HCT116 (cell line): ENCODE measurements around the gene LRFN3. TPM values are rescaled to one million over a fixed set of nuclear protein-coding genes. Genes with fewer than 3 reads are reported as not detected.

Experiments
- ATAC-seq: fragments of 200-7000 bp; cut with Tn5 transposase; 2 replicates; pipeline ENCODE4 v1.9.1; 2020; ENCODE audit warnings: mild to moderate bottlenecking, moderate library complexity
- BruUV-seq: library from RNA; stranded (reverse); fragments of 400-500 nt; replicated peaks from 2 replicates; lab custom pipeline; 2021; lab: Mats Ljungman, UMichigan
- CTCF ChIA-PET: fragments of 300-600 bp; sonication (Branson Sonifier 250); formaldehyde crosslinking; loops from one replicate; lab custom pipeline; 2021; ENCODE audit warnings: antibody characterized with exemption; lab: Charles Lee
- POLR2A ChIA-PET: fragments of 300-600, 350-600 bp; sonication (Branson Sonifier 250); formaldehyde crosslinking; loops from one replicate; lab custom pipeline; 2021; ENCODE audit warnings: antibody characterized with exemption; lab: Charles Lee
- RAD21 ChIA-PET, 2 experiments: fragments of 300-600 bp; sonication (Branson Sonifier 250); formaldehyde crosslinking; loops; one replicate each; lab custom pipeline; 2023; ENCODE audit warnings: low total read pairs in 2 of 2; ENCODE audit not compliant: uncharacterized antibody in 2 of 2, unreplicated experiment in 2 of 2, low non-redundant PET in 1 of 2; lab: Charles Lee
- DNase-seq: peaks from one replicate; pipeline ENCODE4 v3.0.0-alpha.2; 2010; ENCODE audit warnings: low read depth, low spot score
- H2AFZ ChIP-seq: fragments of 200-600 bp; shearing (Covaris generic), sonication (generic); 2 replicates; pipeline ENCODE4 v1.6.1; 2017; ENCODE audit warnings: low read depth, mixed run types, mixed read lengths, antibody characterized with exemption, low read length; ENCODE audit not compliant: poor library complexity, severe bottlenecking
- H3K27ac ChIP-seq: 2 replicates; pipeline ENCODE4 v1.5.1; 2012; ENCODE audit warnings: low read depth, low read length
- H3K27me3 ChIP-seq: fragments of 200-600 bp; sonication (generic); 2 replicates; pipeline ENCODE4 v1.6.1; 2016; ENCODE audit warnings: mixed run types, low read length, mixed read lengths; ENCODE audit not compliant: insufficient read depth
- H3K36me3 ChIP-seq, 2 experiments: fragments of 200-500 bp in 1 of 2; fragments of 200-600 bp in 1 of 2; sonication (Bioruptor generic) in 1 of 2; sonication (generic) in 1 of 2; 2 replicates each; pipeline versions ENCODE4 v1.5.1 to v1.6.1; 2014 to 2016; ENCODE audit warnings: low read length in 2 of 2, inconsistent platforms in 1 of 2, mixed read lengths in 1 of 2, mixed run types in 1 of 2; ENCODE audit not compliant: insufficient read depth in 2 of 2, control insufficient read depth in 1 of 2
- H3K4me1 ChIP-seq, 2 experiments: fragments of 200-600 bp in 1 of 2; sonication (generic) in 1 of 2; 2 replicates each; pipeline versions ENCODE4 v1.5.1 to v1.6.1; 2012 to 2017; ENCODE audit warnings: low read length in 2 of 2, inconsistent platforms in 1 of 2, mild to moderate bottlenecking in 1 of 2, mixed read lengths in 1 of 2, mixed run types in 1 of 2, moderate library complexity in 1 of 2; ENCODE audit not compliant: insufficient read depth in 2 of 2, control insufficient read depth in 1 of 2
- H3K4me2 ChIP-seq: fragments of 200-600 bp; sonication (generic); 2 replicates; pipeline ENCODE4 v1.6.1; 2017; ENCODE audit warnings: mixed run types, low read length, mixed read lengths
- H3K4me3 ChIP-seq, 2 experiments: fragments of 200-600 bp in 1 of 2; sonication (generic) in 1 of 2; replicated peaks in 1 of 2; 2 replicates each; pipeline ENCODE4 v1.5.1; 2011 to 2016; ENCODE audit warnings: low read length in 2 of 2, control low read depth in 1 of 2, low read depth in 1 of 2, mild to moderate bottlenecking in 1 of 2, mixed read lengths in 1 of 2, mixed run types in 1 of 2
- H3K79me2 ChIP-seq: fragments of 200-600 bp; sonication (generic); 2 replicates; pipeline ENCODE4 v1.6.1; 2017; ENCODE audit warnings: mild to moderate bottlenecking, mixed run types, low read length, moderate library complexity, mixed read lengths; ENCODE audit not compliant: insufficient read depth
- H3K9ac ChIP-seq: fragments of 200-600 bp; sonication (generic); 2 replicates; pipeline ENCODE4 v1.6.1; 2016; ENCODE audit warnings: low read length, mixed read lengths
- H3K9me2 ChIP-seq: fragments of 200-600 bp; sonication (generic), shearing (Covaris generic); 2 replicates; pipeline ENCODE4 v1.6.1; 2017; ENCODE audit warnings: mixed run types, mild to moderate bottlenecking, moderate library complexity; ENCODE audit not compliant: insufficient read depth
- H3K9me3 ChIP-seq, 2 experiments: fragments of 200-500 bp in 1 of 2; fragments of 200-600 bp in 1 of 2; sonication (Bioruptor generic) in 1 of 2; sonication (generic) in 1 of 2; 2 replicates each; pipeline ENCODE4 v1.6.1; 2014 to 2017; ENCODE audit warnings: low read length in 2 of 2, mixed read lengths in 2 of 2, inconsistent platforms in 1 of 2, low read depth in 1 of 2, mild to moderate bottlenecking in 1 of 2, mixed run types in 1 of 2, moderate library complexity in 1 of 2; ENCODE audit not compliant: control insufficient read depth in 1 of 2, insufficient read depth in 1 of 2
- H4K20me1 ChIP-seq: fragments of 200-600 bp; sonication (generic), shearing (Covaris generic); 2 replicates; pipeline ENCODE4 v1.6.1; 2017; ENCODE audit warnings: mixed run types, mild to moderate bottlenecking, moderate library complexity; ENCODE audit not compliant: insufficient read depth
- ATF3 ChIP-seq: IDR thresholded peaks from 2 replicates; pipeline ENCODE4 v1.6.1; 2012
- CBX3 ChIP-seq: IDR thresholded peaks from 2 replicates; pipeline ENCODE4 v1.6.1; 2012; ENCODE audit warnings: low read depth
- CEBPB ChIP-seq: IDR thresholded peaks from 2 replicates; pipeline ENCODE4 v1.6.1; 2012; ENCODE audit warnings: low read depth
- EGR1 ChIP-seq: IDR thresholded peaks from 2 replicates; pipeline ENCODE4 v1.6.1; 2012; ENCODE audit warnings: low read depth
- EZH2 ChIP-seq: fragments of 200-600 bp; sonication (generic); IDR thresholded peaks from 2 replicates; pipeline ENCODE4 v1.6.1; 2017; ENCODE audit warnings: antibody characterized with exemption, mixed run types
- FOSL1 ChIP-seq: IDR thresholded peaks from 2 replicates; pipeline ENCODE4 v1.6.1; 2012; ENCODE audit warnings: low read depth
- JUND ChIP-seq: IDR thresholded peaks from 2 replicates; pipeline ENCODE4 v1.6.1; 2012
- MAX ChIP-seq: IDR thresholded peaks from 2 replicates; pipeline ENCODE4 v1.6.1; 2012
- POLR2A ChIP-seq: IDR thresholded peaks from 2 replicates; pipeline ENCODE4 v1.7.0; 2011; ENCODE audit warnings: borderline replicate concordance; ENCODE audit not compliant: insufficient read depth, insufficient read length; ENCODE audit errors: extremely low read depth
- POLR2AphosphoS5 ChIP-seq: IDR thresholded peaks from 2 replicates; pipeline ENCODE4 v1.6.1; 2011; ENCODE audit warnings: mild to moderate bottlenecking, low read depth, low read length, moderate library complexity
- RAD21 ChIP-seq: IDR thresholded peaks from 2 replicates; pipeline ENCODE4 v1.6.1; 2012; ENCODE audit warnings: low read depth, mild to moderate bottlenecking
- REST ChIP-seq: IDR thresholded peaks from 2 replicates; pipeline ENCODE4 v1.6.1; 2012; ENCODE audit warnings: low read depth
- SIN3A ChIP-seq: IDR thresholded peaks from 2 replicates; pipeline ENCODE4 v1.6.1; 2012; ENCODE audit warnings: low read depth
- SP1 ChIP-seq: IDR thresholded peaks from 2 replicates; pipeline ENCODE4 v1.6.1; 2012; ENCODE audit warnings: low read depth
- ZBTB33 ChIP-seq: IDR thresholded peaks from 2 replicates; pipeline ENCODE4 v1.6.1; 2011; ENCODE audit warnings: mild to moderate bottlenecking, low read length, moderate library complexity; ENCODE audit not compliant: insufficient replicate concordance; ENCODE audit errors: extremely low read depth
- ZNF274 ChIP-seq: fragments of 200-500 bp; sonication (Bioruptor generic); IDR thresholded peaks from 2 replicates; pipeline ENCODE4 v1.6.1; 2014; ENCODE audit warnings: mild to moderate bottlenecking, low read depth, low read length, inconsistent platforms
- intact Hi-C: fragments of 100-400 bp; cut with micrococcal nuclease; formaldehyde crosslinking; loops from 2 replicates; pipeline ENCODE4 v1.10.0; 2022
- total RNA-seq: library from RNA; stranded (reverse); gene quantifications from one replicate; pipeline ENCODE4 v1.2.1, GENCODE V29; 2021; ENCODE audit not compliant: unreplicated experiment

LRFN3 gene
- total RNA-seq, 1 experiment from 2014 or later: 18.8 TPM

- no peak overlapping the region for H2AFZ ChIP-seq
- ChIA-PET CTCF (no interaction called here), POLR2A (no interaction called here), RAD21 (interaction anchor here in 1 of 2 experiments (0.7 kb wide), 1 partner anchor 1951 kb away, joined by 5 read pairs; no protein-coding TSS in a partner anchor)
- H3K4me3 ChIP-seq: no peak overlapping the region
- no peak for DNase-seq
- H3K4me1 ChIP-seq: peaks cover 20 to 33% of the 10 kb centered on the region in 2 experiments
- H4K20me1 ChIP-seq: no peaks in the 10 kb centered on the region
- H3K27ac ChIP-seq: no peak overlapping the region
- H3K9me3 ChIP-seq: no peaks in the 10 kb centered on the region
- BruUV-seq: no TSS peak
- H3K9ac ChIP-seq: no peak overlapping the region
- TF ChIP-seq ZNF274 (no peak), MAX (no peak), POLR2A (no peak), FOSL1 (no peak), ZBTB33 (no peak), REST (no peak), JUND (no peak), EZH2 (no peak), POLR2AphosphoS5 (no peak), EGR1 (no peak), CBX3 (no peak), SIN3A (no peak), RAD21 (no peak), SP1 (no peak), ATF3 (no peak), CEBPB (no peak)
- no peak overlapping the region for H3K4me2 ChIP-seq
- peaks cover 16% of the 10 kb centered on the region for H3K79me2 ChIP-seq
- intact Hi-C loops: no loop called here
- ATAC-seq: no peak
- no peaks in the 10 kb centered on the region for H3K27me3 ChIP-seq
- no peaks in the 10 kb centered on the region for H3K36me3 ChIP-seq
- H3K9me2 ChIP-seq: no peaks in the 10 kb centered on the region
These were observed 55.7 kb downstream of the LRFN3 start for GRCh38 chr19:35991731-35992450.
